ENCODE measurements around the gene TTBK1. TPM values are rescaled to one million over a fixed set of nuclear protein-coding genes. Genes with fewer than 3 reads are reported as not detected.

TTBK1 gene
- total and polyA plus RNA-seq, 2 of the 4 experiments (the other 2 are of a cell fraction): 0.02 TPM; not detected in 1

GRCh38 chr6:43307451-43308100, 64.3 kb downstream of the TTBK1 start:
- no peak overlapping the region for H2BK120ac ChIP-seq (ENCODE audit: low read depth, low read length)
- no peaks in the 10 kb centered on the region for H3K9me1 ChIP-seq (ENCODE audit: insufficient read depth, low read length)
- DNase-seq: no peak
- H3K79me1 ChIP-seq (ENCODE audit: low read depth in 1 of 2, low read length in 2 of 2): no peaks in the 10 kb centered on the region
- in situ Hi-C loops (cut with MboI; ENCODE audit: low sequenced_read_pairs) (no loop called here), dilution Hi-C loops (cut with HindIII; ENCODE audit: low sequenced_read_pairs, unreplicated experiment) (no loop called here), intact Hi-C loops (cut with micrococcal nuclease) (no loop called here)
- H3K27ac ChIP-seq (ENCODE audit: insufficient read depth, low read length): no peak overlapping the region
- H3K4me3 ChIP-seq (ENCODE audit: insufficient read depth, low read depth, low read length): no peak overlapping the region
- no peak overlapping the region for H2AK9ac ChIP-seq (replicated peaks; ENCODE audit: low read depth, low read length, poor library complexity)
- H4K20me1 ChIP-seq (ENCODE audit: insufficient read depth, low read length): no peaks in the 10 kb centered on the region; the same call in 1 of the 2 replicates
- H3K14ac ChIP-seq (replicated peaks; ENCODE audit: low read depth, low read length): no peak overlapping the region
- H3K4ac ChIP-seq (ENCODE audit: low read depth, low read length): no peak overlapping the region
- H3K4me2 ChIP-seq (ENCODE audit: low read depth, low read length): no peak overlapping the region
- H3K27me3 ChIP-seq (ENCODE audit: control insufficient read depth, insufficient read depth, low read length): peaks cover 45% of the 10 kb centered on the region
- no peaks in the 10 kb centered on the region; the same call in 1 of the 2 replicates for H3K4me1 ChIP-seq (ENCODE audit: control insufficient read depth, insufficient read depth, low read length)
- H3K9me3 ChIP-seq (ENCODE audit: control insufficient read depth, insufficient read depth, low read length): no peaks in the 10 kb centered on the region
- no peak overlapping the region for H3K9ac ChIP-seq (ENCODE audit: low read depth, low read length)
- H3K18ac ChIP-seq (ENCODE audit: low read depth, low read length): no peak overlapping the region
- ATAC-seq (ENCODE audit: low read depth): no peak
- no TSS peak for BruUV-seq (replicated peaks)
- no peak overlapping the region for H4K8ac ChIP-seq (ENCODE audit: low read depth in 2 of 2, low read length in 2 of 2)
- H3K23ac ChIP-seq (ENCODE audit: low read depth, low read length): no peak overlapping the region
- H2BK20ac ChIP-seq (ENCODE audit: low read depth, low read length): no peak overlapping the region
- H3K36me3 ChIP-seq (ENCODE audit: control insufficient read depth, insufficient read depth, low read length): no peaks in the 10 kb centered on the region
- POLR2A ChIA-PET (ENCODE audit: unreplicated experiment): no interaction called here
- H4K5ac ChIP-seq (ENCODE audit: low read depth, low read length): no peak overlapping the region
- H4K91ac ChIP-seq (ENCODE audit: insufficient read depth, low read depth, low read length): no peak overlapping the region
- no peak overlapping the region for H2AFZ ChIP-seq (replicated peaks; ENCODE audit: low read length, poor library complexity)
- no peak overlapping the region for H2BK5ac ChIP-seq (ENCODE audit: low read depth, low read length, poor library complexity, severe bottlenecking)
- CTCF ChIA-PET: interaction anchor here (0.9 to 1.0 kb wide), 2 partner anchors 19 to 53 kb away, joined by 3 to 4 read pairs; no protein-coding TSS in a partner anchor
- TF ChIP-seq ELK1 (IDR thresholded peaks at IDR 0.05; ENCODE audit: borderline replicate concordance, low read depth, low read length) (no peak), BHLHE40 (IDR thresholded peaks at IDR 0.05; ENCODE audit: low read depth, low read length) (no peak), CHD1 (IDR thresholded peaks at IDR 0.05; ENCODE audit: low read depth, low read length) (no peak), RFX5 (IDR thresholded peaks at IDR 0.05; ENCODE audit: low read depth, low read length) (no peak), CTCF (conservative IDR thresholded peaks at IDR 0.05; ENCODE audit: low read depth, low read length) (no peak), RAD21 (IDR thresholded peaks at IDR 0.05; ENCODE audit: low read length) (no peak), MXI1 (IDR thresholded peaks at IDR 0.05; ENCODE audit: borderline replicate concordance, low read depth, low read length) (no peak), CEBPB (IDR thresholded peaks at IDR 0.05; ENCODE audit: low read depth, low read length) (no peak), POLR2A (IDR thresholded peaks at IDR 0.05; ENCODE audit: low read depth, low read length) (no peak), MAZ (IDR thresholded peaks at IDR 0.05; ENCODE audit: borderline replicate concordance, low read depth, low read length) (no peak), NFE2L2 (IDR thresholded peaks at IDR 0.05; ENCODE audit: low read depth, low read length) (no peak), FOS (IDR thresholded peaks at IDR 0.05; ENCODE audit: low read depth, low read length) (no peak), USF2 (IDR thresholded peaks at IDR 0.05; ENCODE audit: low read depth, low read length) (no peak), MAFK (IDR thresholded peaks at IDR 0.05; ENCODE audit: low read depth, low read length) (no peak), SMC3 (IDR thresholded peaks at IDR 0.05; ENCODE audit: low read depth, low read length) (no peak), RCOR1 (IDR thresholded peaks at IDR 0.05; ENCODE audit: insufficient replicate concordance, low read length) (no peak)
- no peak overlapping the region for H2BK15ac ChIP-seq (ENCODE audit: low read depth, low read length)
- H3K56ac ChIP-seq (ENCODE audit: extremely low read depth, insufficient read depth, low read length): no peak overlapping the region
- no peak overlapping the region for H2AK5ac ChIP-seq (ENCODE audit: low read depth, low read length)
- 66% methylated on average over 3 of the region's 5 CpGs; no CpG with 5 or more reads in 1 of the 2 experiments for WGBS, 2 experiments (ENCODE audit: extremely low coverage in 2 of 2, insufficient read length in 1 of 2)
